ENCODE data around the gene MYLK2. TPM values are rescaled to one million over a fixed set of nuclear protein-coding genes. Genes with fewer than 3 reads are reported as not detected.

The MYLK2 gene
- total RNA-seq, 1 experiment from 2014 or later: 0.10 TPM

- DNase-seq (ENCODE audit: extremely low read depth, low read depth): no peak
Measured at GRCh38 chr20:31849306-31849930, 30.3 kb downstream of the MYLK2 start.

- no peak for DNase-seq (ENCODE audit: extremely low read depth, low read depth)
Measured at GRCh38 chr20:31851240-31851955, 32.2 kb downstream of the MYLK2 start.

GRCh38 chr20:31853481-31853880 is 34.3 kb downstream of the MYLK2 start:
- no peak for DNase-seq (ENCODE audit: extremely low read depth, low read depth)

GRCh38 chr20:31856516-31856915 is 37.4 kb downstream of the MYLK2 start:
- no peak for DNase-seq (ENCODE audit: extremely low read depth, low read depth)

- no peak for DNase-seq (ENCODE audit: extremely low read depth, low read depth)
Measured at GRCh38 chr20:31857861-31858759, 39.0 kb downstream of the MYLK2 start.

GRCh38 chr20:31858760-31859083 is 39.6 kb downstream of the MYLK2 start:
- DNase-seq (ENCODE audit: extremely low read depth, low read depth): no peak

GRCh38 chr20:31859266-31859997 is 40.3 kb downstream of the MYLK2 start:
- DNase-seq (ENCODE audit: extremely low read depth, low read depth): no peak

- no peak for DNase-seq (ENCODE audit: extremely low read depth, low read depth)
Measured at GRCh38 chr20:31859998-31860380, 40.8 kb downstream of the MYLK2 start.

GRCh38 chr20:31860390-31861134 is 41.4 kb downstream of the MYLK2 start:
- DNase-seq (ENCODE audit: extremely low read depth, low read depth): no peak

GRCh38 chr20:31861135-31861384 is 41.9 kb downstream of the MYLK2 start:
- DNase-seq (ENCODE audit: extremely low read depth, low read depth): no peak

- DNase-seq (ENCODE audit: extremely low read depth, low read depth): peak; percentile 35
Measured at GRCh38 chr20:31861385-31862156, 42.4 kb downstream of the MYLK2 start.

GRCh38 chr20:31862157-31862470 is 43.0 kb downstream of the MYLK2 start:
- DNase-seq (ENCODE audit: extremely low read depth, low read depth): no peak

- DNase-seq (ENCODE audit: extremely low read depth, low read depth): no peak
Measured at GRCh38 chr20:31862506-31862905, 43.4 kb downstream of the MYLK2 start.

GRCh38 chr20:31863296-31864085 is 44.3 kb downstream of the MYLK2 start:
- no peak for DNase-seq (ENCODE audit: extremely low read depth, low read depth)

- no peak for DNase-seq (ENCODE audit: extremely low read depth, low read depth)
Measured at GRCh38 chr20:31864521-31865400, 45.6 kb downstream of the MYLK2 start.

- DNase-seq (ENCODE audit: extremely low read depth, low read depth): no peak
Measured at GRCh38 chr20:31866221-31866620, 47.1 kb downstream of the MYLK2 start.

- no peak for DNase-seq (ENCODE audit: extremely low read depth, low read depth)
Measured at GRCh38 chr20:31868853-31869672, 49.9 kb downstream of the MYLK2 start.

GRCh38 chr20:31869673-31869941 is 50.5 kb downstream of the MYLK2 start:
- DNase-seq (ENCODE audit: extremely low read depth, low read depth): no peak

Measured in NCI-H460 (cell line).